GM21423 (cell line): ENCODE measurements around the gene TMEM45A.
"Not testable (repeated sequence)": the region's sequence is repeated elsewhere in the genome, so short reads cannot be mapped to it uniquely, and the experiment has no call there.

Source experiments
- ATAC-seq: cut with Tn5 transposase; IDR thresholded peaks from one replicate; pipeline ENCODE4 v1.9.1; 2021; ENCODE audit warnings: mild to moderate bottlenecking, moderate library complexity; ENCODE audit not compliant: unreplicated experiment

The TMEM45A gene, protein sequence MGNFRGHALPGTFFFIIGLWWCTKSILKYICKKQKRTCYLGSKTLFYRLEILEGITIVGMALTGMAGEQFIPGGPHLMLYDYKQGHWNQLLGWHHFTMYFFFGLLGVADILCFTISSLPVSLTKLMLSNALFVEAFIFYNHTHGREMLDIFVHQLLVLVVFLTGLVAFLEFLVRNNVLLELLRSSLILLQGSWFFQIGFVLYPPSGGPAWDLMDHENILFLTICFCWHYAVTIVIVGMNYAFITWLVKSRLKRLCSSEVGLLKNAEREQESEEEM

DNA sequence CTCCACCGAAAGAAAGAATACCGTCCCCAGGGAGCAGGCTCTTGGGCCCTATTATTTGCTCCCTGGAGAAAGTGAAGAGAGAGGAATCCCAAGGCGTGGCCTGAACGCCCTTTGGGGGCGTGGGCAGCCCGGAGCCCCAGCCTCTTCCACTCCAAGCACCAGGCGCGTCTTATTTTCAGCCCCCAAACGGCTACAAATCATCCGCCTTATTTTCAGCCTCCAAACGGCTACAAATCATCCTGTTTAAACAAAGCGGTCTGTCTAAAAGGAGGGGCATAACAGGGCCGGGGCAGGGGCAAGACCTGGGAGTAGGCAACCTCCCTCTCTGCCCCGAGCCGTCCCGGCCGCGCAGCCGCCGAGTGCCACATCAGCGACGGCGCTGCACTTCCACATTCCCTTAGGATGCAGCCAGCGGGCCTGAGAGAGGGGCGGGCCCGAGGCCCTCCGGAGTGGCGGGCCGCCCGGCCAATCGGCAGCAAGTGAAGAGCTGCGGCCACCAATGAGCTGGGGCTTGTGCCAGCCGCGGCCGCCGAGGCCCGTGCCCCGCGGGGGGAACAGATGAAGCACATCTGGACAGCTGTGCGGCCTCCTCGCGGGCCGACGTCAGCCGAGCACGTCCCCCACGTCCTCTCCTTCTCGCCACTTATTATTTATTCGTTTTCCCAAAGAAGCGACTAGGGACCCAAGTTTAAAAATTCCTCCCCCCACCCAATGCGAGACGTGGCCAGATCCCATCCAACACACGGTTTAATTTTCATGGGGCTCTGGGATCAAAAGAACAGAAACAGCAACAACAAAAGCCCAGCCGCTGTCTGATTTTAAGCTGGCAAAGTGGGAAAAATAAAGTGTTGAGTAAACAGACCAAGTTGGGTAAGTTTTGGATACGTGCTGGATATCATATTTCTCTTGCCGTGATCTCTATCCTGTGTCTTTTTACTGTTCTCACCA lies at the start of gene TMEM45A:
Gene TMEM45A (plus strand): TSS at position 561 of the 948 bp plus-strand sequence. CDS start 62,593 bp downstream, outside the sequence.
- ATAC-seq = peak; percentile 95

DNA sequence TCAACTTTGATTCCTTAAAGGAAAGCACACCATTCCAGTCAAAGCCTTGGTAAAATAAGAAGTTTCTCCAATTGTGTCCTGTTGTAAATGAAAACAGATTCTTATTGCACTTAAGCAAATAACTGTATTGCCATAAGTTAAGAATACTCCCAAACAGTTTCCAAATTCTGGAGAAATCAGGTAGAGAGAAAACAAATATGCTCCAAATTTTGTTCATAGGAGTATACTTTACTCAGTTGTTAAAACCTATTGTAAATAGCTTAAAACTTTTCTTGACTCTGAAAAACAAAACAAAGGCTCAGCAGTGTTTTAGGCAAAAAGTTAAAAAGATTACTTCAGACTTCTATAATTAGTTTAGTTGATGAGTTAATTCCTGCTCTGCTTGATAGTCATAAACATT lies 48.7 kb upstream of the TMEM45A start:
- ATAC-seq = no peak

DNA sequence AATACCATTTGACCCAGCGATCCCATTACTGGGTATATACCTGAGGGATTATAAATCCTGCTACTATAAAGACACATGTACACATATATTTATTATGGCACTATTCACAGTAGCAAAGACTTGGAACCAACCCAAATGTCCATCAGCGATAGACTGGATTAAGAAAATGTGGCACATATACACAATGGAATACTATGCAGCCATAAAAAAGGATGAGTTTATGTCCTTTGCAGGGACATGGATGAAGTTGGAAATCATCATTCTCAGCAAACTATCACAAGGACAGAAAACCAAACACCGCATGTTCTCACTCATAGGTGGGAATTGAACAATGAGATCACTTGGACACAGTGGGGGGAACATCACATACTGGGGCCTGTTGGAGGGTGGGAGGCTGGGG lies 45.4 kb upstream of the TMEM45A start:
- ATAC-seq = not testable (repeated sequence)

DNA sequence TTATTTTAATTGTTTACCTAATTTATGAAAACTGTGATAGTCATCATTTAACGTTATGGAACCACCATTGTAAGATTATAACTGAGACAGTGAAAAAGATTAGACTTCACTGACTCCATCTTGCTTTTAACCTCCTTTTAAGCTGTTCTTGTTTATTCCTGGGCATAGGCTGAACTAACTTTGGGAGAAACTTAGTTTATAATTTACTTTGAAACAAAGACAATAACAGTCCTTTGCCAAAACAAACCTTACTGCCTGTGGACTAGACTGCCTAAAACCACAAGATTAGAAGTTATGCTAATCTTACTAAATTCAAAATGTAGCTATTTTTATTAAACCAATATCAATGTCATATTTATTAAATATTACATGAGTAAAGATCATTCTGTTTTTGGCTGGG lies 44.3 kb upstream of the TMEM45A start:
- no peak for ATAC-seq

DNA sequence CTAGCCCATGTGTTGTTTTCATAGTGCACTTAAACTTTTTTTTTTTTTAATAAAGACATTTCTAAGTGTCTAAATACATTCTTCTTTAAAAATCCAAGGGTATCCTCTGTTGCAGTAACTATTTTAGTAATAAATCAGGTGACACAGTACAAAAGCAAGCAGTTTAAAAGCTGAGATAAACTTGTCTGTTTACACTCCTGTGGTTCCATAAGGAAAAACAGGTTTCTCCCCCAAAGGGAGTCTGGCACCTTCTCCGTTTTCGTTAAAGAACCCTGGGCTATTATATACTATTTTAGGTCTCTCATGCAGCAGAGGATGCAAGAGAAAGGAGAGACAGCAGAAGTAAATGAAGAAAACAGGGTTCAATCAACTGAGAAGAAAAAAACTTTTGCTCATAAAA lies 43.2 kb upstream of the TMEM45A start:
- ATAC-seq = no peak

DNA sequence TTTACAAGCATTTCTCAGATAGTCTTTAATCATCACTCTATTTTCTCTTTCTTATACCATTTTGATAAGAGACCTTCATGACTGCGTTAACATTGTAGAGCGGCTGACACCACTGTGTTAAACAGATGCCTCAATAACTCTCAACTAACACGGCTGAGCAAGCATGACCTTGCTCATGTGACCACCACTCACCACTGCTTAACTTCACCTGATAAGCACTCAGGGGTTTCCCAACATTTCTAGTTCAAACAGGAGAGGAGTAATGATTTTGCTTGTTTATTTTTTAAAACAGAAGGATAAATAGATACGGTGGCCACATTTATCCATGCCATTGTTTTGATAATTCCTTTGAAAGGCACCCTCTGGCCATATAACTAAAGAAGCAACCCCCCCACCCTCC lies 37.7 kb upstream of the TMEM45A start:
- no peak for ATAC-seq

DNA sequence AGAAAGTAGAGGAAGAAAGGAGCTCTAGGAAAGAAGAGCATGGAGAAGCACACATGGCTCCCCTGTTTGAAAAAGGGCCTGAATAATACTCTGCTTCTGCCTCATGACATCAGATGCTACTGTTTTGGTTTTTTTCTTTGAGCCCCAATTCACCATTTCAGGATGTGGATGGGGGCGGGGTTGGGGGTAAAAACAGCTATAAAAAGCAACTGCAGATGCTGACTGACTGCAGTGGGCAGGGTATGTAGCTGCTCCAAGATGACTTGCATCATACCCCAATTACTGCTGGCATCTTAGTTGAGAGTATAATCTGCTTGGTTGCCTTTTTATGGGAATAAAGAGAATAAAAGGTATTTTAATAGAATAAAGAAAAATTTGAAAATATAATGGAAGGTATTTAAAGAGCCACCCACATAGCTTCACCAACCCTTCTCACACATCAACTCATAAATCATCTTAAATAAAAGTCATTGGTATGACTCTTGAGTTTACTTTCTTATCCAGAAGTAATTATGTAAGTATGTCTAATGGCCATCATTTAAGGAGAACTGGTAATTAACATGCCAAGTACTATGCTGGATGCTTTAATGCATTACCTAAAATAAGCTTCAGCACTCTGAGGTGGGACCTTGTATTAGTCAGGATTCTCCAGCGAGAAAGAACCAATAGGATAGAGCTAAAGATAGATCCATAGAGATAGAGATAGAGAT lies 36.4 kb upstream of the TMEM45A start:
- no peak for ATAC-seq

DNA sequence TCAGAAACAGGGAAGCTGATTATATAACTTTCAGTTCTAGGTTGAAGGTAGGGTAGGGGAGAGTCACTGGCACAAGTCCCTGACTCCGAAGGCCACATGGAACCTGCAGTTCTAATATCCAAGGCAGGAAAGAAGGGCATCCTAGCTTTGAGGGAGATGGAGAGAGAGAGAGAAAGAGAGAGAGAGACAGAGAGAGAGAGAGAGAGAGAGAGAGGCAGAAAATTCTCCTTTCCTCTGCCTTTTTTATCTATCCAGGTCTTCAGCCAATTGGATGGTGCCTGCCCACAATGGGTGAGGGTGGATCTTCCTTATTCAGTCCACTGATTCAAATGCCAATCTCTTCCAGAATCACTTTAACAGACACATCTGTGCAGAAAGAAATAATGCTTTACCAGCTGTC lies 35.7 kb upstream of the TMEM45A start:
- ATAC-seq = no peak

DNA sequence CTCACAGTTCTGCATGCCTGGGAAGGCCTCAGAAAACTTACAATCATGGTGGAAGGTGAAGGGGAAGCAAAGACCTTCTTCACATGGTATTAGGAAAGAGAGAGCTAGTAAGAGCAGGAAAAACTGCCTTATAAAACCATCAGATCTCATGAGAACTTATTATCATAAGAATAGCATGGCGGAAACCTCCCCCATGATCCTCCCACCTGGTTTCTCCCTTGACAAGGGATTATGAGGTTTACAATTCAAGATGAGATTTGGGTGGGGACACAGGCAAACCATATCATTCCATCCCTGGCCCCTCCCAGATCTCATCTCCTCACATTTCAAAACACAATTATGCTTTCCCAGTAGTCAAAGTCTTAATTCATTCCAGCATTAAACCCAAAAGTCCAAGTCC lies 34.6 kb upstream of the TMEM45A start:
- no peak for ATAC-seq

DNA sequence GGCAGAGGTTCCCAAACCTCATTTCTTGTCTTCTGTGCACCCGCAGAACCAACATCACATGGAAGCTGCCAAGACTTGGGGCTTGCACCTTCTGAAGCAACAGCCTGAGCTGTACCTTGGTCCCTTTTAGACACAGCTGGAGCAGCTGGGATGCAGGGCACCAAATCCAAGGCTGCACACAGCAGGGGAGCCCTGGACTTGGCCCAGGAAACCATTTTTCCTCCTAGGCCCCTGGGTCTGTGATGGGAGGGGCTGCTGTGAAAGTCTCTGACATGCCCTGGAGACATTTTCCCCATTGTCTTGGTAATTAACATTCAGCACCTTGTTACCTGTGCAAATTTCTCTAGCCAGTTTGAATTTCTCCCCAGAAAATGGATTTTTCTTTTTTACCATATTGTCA lies 33.6 kb upstream of the TMEM45A start:
- ATAC-seq = no peak

DNA sequence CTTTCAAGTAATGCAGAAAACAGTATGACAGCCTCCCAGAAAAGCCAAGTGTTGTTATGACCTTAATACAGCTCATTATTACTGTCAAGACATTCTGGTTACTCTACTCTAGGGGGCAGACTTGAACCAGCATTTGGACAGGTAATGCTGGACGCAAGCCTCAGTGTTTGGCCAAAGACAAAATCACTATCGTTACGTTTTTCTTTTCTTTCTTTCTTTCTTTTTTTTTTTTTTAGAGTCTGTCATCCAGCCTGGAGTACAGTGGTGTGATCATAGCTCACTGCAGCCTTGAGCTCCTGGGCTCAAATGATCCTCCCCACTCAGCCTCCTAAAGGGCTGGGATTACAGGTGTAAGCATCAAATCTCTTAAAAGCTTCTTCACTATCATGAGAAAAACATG lies 29.4 kb upstream of the TMEM45A start:
- ATAC-seq = peak; percentile 89

DNA sequence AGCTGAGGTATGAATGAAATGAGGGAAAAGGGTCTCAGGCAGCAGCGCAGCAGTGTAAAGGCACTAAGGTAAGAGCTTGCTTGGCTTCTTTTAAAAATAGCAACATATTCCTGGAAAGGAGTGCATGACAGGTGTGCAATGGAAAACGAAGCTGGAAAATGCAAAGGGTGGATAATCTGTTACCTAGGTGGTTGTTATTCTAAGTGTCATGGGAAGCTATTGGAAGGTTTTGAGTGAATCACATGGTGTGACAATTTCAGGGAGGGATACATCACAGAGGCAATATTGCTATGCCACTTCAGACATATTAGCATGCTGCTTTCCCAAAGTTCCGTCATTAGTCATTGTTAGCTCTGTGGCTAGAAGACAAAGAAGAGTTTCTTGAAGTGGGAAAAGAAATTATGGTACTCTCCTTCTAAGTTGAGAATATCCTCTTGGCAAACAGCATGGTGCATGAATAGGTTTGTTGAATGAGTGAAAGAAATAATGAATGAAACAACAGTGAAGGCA lies 28.7 kb upstream of the TMEM45A start:
- ATAC-seq = no peak

DNA sequence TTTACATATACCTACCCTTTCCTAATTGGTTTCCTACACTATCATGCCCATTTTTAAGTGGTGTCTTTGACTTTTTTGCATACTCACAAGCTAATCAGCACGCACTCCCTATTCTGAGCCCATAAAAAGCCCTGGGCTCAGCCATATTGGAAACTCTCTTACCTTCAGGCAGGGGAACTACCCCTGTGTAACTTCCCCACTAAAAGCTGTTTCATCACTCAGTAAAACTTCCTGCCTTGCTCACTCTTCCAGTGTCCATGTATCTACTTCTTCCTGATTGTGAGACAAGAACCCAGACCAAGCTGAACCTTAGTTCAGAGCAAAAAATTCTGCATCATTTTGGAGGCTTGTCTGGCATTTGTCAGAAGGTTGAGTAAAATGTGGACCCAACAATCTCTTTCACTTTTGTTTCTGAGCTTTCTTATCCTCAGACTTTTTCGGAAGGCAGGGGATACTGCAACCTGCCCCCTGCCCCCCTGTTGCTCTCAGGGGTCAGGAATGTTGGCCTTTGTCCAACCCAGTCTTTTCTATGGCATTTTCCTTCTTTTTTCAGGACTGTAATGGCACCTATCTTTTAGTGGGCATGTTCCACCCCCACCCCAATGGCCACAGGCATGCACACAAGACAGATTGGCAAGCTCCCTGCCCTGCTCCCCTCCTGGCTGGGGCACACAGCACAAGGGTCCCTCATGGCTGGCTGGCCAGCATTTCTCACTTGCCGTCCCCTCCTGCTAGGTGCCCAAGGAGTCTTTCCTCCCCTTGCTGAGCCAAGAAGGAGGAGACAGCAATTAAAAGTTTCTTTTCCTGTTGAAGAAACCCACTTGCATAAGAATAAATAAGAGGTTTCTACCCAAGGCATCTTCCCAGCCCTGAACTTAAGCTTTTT lies 26.3 kb upstream of the TMEM45A start:
- ATAC-seq = peak; percentile 33

DNA sequence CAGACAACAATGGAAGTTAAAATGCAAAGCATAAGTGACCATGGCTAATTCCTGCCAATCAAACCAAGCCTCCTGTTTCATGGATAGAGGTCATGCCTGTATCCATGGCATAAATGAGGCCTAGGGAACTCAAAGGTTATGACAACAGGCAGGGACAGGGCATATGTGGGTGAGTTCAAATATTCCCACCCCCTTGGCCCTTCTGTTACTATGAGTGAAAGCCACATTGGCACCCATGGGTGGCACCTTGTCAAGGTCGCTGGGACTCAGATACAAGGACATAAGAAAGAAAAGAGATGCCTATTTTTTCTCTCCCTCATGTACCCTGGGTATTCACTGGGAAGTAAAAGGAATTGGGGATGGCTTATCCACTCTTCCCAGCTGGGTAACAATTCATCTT lies 25.3 kb upstream of the TMEM45A start:
- no peak for ATAC-seq

DNA sequence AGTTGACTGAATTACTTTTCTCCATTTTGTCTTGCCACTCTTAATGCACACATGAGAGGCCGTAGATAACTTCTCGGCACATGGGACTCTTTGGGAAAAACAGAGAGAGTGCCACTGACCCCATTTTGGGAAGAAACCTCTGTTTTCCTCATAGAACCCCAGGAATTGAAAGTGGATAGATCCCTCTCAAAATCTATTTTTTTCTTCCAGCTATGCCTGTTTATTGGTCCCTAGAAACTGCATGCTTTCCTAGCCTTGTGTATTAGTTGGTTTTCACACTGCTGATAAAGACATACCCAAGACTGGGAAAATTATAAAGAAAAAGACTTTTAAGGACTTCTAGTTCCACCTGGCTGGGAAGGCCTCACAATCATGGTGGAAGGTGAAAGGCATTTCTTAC lies 23.7 kb upstream of the TMEM45A start:
- ATAC-seq = no peak

DNA sequence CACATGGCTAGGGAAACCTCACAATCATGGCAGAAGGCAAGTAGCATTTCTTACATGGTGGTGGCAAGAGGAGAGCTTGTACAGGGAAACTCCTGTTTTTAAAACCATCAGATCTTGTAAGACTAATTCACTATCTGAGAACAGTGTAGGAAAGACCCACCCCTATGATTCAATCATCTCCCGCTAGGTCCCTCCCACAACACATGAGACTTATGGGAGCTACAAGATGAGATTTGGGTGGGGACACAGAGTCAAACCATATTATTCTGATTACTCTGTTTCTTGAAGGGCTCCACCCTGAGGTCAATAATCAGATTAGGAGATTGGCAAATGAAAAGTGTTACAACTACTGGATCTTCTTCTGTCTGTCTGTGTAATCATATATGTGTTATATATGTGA lies 21.5 kb upstream of the TMEM45A start:
- no peak for ATAC-seq

DNA sequence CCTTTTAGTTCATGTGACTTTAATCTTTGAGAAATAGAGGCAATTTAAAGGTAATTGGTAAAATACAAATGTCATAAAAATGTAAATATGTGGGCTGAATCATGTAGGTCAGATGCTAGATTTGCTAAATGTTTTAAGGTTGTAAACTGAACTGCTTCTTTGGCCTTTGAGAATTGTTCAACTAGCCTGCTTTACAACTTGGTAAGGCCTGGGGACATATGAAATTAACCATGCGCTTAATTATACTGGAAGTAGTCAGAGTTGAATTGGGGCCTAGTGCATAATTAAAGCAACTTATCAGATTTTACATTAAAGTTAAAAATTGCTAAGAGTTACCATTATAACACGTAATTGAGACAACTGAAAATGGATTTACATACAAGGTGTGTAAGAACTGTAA lies 21.0 kb upstream of the TMEM45A start:
- no peak for ATAC-seq

DNA sequence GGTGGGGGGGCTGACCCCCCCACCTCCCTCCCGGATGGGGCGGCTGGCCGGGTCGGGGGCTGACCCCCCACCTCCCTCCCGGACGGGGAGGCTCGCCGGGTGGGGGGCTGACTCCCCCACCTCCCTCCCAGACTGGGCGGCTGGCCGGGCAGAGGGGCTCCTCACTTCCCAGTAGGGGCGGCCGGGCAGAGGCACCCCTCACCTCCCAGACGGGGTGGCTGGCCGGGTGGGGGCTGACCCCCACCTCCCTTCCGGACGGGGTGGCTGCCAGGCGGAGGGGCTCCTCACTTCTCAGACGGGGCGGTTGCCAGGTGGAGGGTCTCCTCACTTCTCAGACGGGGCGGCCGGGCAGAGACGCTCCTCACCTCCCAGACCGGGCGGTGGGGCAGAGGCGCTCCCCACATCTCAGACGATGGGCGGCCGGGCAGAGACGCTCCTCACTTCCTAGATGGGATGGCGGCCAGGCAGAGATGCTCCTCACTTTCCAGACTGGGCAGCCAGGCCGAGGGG lies 14.5 kb upstream of the TMEM45A start:
- not testable (repeated sequence) for ATAC-seq

DNA sequence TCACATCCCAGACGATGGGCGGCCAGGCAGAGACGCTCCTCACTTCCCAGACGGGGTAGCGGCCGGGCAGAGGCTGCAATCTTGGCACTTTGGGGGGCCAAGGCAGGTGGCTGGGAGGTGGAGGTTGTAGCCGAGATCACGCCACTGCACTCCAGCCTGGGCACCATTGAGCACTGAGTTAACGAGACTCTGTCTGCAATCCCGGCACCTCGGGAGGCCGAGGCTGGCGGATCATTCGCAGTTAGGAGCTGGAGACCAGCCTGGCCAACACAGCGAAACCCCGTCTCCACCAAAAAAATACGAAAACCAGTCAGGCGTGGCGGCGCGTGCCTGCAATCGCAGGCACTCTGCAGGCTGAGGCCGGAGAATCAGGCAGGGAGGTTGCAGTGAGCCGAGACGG lies 13.9 kb upstream of the TMEM45A start:
- ATAC-seq = not testable (repeated sequence)

DNA sequence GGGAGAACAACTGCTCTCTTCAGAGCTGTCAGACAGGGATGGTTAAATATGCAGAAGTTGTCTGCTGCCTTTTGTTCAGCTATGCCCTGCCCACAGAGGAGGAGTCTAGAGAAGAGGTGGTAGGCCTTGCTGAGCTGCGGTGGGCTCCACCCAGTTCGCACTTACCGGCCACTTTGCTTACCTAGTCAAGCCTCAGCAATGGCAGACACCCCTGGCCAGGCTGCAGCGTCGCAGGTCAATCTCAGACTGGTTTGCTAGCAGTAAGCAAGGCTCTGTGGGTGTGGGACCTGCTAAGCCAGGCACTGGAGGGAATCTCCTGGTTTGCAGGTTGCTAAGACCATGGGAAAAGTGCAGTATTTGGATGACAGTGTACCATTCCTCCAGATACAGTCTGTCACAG lies 12.3 kb upstream of the TMEM45A start:
- ATAC-seq = no peak
